H9 (cell line): ENCODE measurements around the gene GNAI1. TPM values are rescaled to one million over a fixed set of nuclear protein-coding genes. Genes with fewer than 3 reads are reported as not detected.

Experiments
- DNase-seq: peaks from one replicate; pipeline ENCODE4 v3.0.0-alpha.2; 2017
- H2AFZ ChIP-seq: one replicate; pipeline ENCODE4 v1.6.1; 2013; ENCODE audit warnings: mild to moderate bottlenecking, low read length, control low read depth, moderate library complexity
- H2AK5ac ChIP-seq: 2 replicates; pipeline ENCODE4 v1.6.1; 2013; ENCODE audit warnings: low read length, control low read depth, mixed read lengths; ENCODE audit not compliant: insufficient read length
- H2BK120ac ChIP-seq: one replicate; pipeline ENCODE4 v1.6.1; 2013; ENCODE audit warnings: low read depth, mild to moderate bottlenecking, low read length, control low read depth, inconsistent platforms; ENCODE audit not compliant: poor library complexity, severe bottlenecking
- H2BK12ac ChIP-seq: 2 replicates; pipeline ENCODE4 v1.6.1; 2013; ENCODE audit warnings: low read length, control low read depth, mixed read lengths, low read depth; ENCODE audit not compliant: insufficient read length
- H2BK15ac ChIP-seq: 2 replicates; pipeline ENCODE4 v1.6.1; 2013; ENCODE audit warnings: low read depth, low read length, control low read depth
- H2BK20ac ChIP-seq: one replicate; pipeline ENCODE4 v1.6.1; 2013; ENCODE audit warnings: low read depth, mild to moderate bottlenecking, low read length, control low read depth, inconsistent platforms; ENCODE audit not compliant: poor library complexity, severe bottlenecking
- H2BK5ac ChIP-seq: 2 replicates; pipeline ENCODE4 v1.6.1; 2013; ENCODE audit warnings: low read length, control low read depth, mixed read lengths; ENCODE audit not compliant: insufficient read length
- H3K14ac ChIP-seq: 2 replicates; pipeline ENCODE4 v1.6.1; 2013; ENCODE audit warnings: low read length, control low read depth; ENCODE audit not compliant: insufficient read depth
- H3K18ac ChIP-seq: 2 replicates; pipeline ENCODE4 v1.6.1; 2013; ENCODE audit warnings: low read depth, mild to moderate bottlenecking, mixed read lengths, low read length, control low read depth; ENCODE audit not compliant: insufficient read length
- H3K23ac ChIP-seq: 2 replicates; pipeline ENCODE4 v1.6.1; 2013; ENCODE audit warnings: low read length, control low read depth, mixed read lengths, low read depth; ENCODE audit not compliant: insufficient read length
- H3K23me2 ChIP-seq: 2 replicates; pipeline ENCODE4 v1.6.1; 2013; ENCODE audit warnings: low read depth, mild to moderate bottlenecking, mixed read lengths, low read length, control low read depth; ENCODE audit not compliant: insufficient read length, poor library complexity, severe bottlenecking
- H3K27ac ChIP-seq: 2 replicates; pipeline ENCODE4 v1.5.1; 2013; ENCODE audit warnings: low read length, control low read depth, mixed read lengths, low read depth; ENCODE audit not compliant: insufficient read length
- H3K27me3 ChIP-seq: 2 replicates; pipeline ENCODE4 v1.6.1; 2013; ENCODE audit warnings: low read length, control low read depth, inconsistent platforms; ENCODE audit not compliant: insufficient read depth
- H3K4ac ChIP-seq: 2 replicates; pipeline ENCODE4 v1.6.1; 2013; ENCODE audit warnings: low read depth, mild to moderate bottlenecking, control low read depth, inconsistent platforms, low read length, moderate library complexity
- H3K4me1 ChIP-seq: 2 replicates; pipeline ENCODE4 v1.6.1; 2013; ENCODE audit warnings: low read length, control low read depth, inconsistent platforms; ENCODE audit not compliant: insufficient read depth
- H3K4me2 ChIP-seq: 2 replicates; pipeline ENCODE4 v1.6.1; 2013; ENCODE audit warnings: low read length, control low read depth, mixed read lengths; ENCODE audit not compliant: insufficient read length, insufficient read depth
- H3K56ac ChIP-seq: 2 replicates; pipeline ENCODE4 v1.6.1; 2013; ENCODE audit warnings: low read depth, mild to moderate bottlenecking, mixed read lengths, low read length, control low read depth; ENCODE audit not compliant: insufficient read length
- H3K79me1 ChIP-seq: 2 replicates; pipeline ENCODE4 v1.6.1; 2013; ENCODE audit warnings: low read depth, mild to moderate bottlenecking, moderate library complexity, low read length, control low read depth, inconsistent platforms; ENCODE audit not compliant: insufficient read depth, poor library complexity, severe bottlenecking
- H3K79me2 ChIP-seq: 2 replicates; pipeline ENCODE4 v1.6.1; 2013; ENCODE audit warnings: low read length, control low read depth, inconsistent platforms; ENCODE audit not compliant: insufficient read depth
- H3K9ac ChIP-seq: 2 replicates; pipeline ENCODE4 v1.6.1; 2013; ENCODE audit warnings: low read length, control low read depth, mixed read lengths; ENCODE audit not compliant: insufficient read length; ENCODE audit errors: extremely low read depth
- H3K9me3 ChIP-seq: one replicate; pipeline ENCODE4 v1.6.1; 2013; ENCODE audit warnings: low read depth, low read length, inconsistent platforms; ENCODE audit not compliant: control insufficient read depth
- H3T11ph ChIP-seq: one replicate; pipeline ENCODE4 v1.6.1; 2013; ENCODE audit warnings: mild to moderate bottlenecking, low read length, control low read depth, inconsistent platforms
- H4K20me1 ChIP-seq: one replicate; pipeline ENCODE4 v1.6.1; 2013; ENCODE audit not compliant: control insufficient read depth, insufficient read length, insufficient read depth
- H4K5ac ChIP-seq: 2 replicates; pipeline ENCODE4 v1.6.1; 2013; ENCODE audit warnings: low read depth, mild to moderate bottlenecking, mixed read lengths, low read length, control low read depth; ENCODE audit not compliant: insufficient read length
- H4K8ac ChIP-seq: replicated peaks from 2 replicates; pipeline ENCODE4 v1.6.1; 2013; ENCODE audit warnings: low read length, control low read depth, mixed read lengths, low read depth; ENCODE audit not compliant: insufficient read length
- H4K91ac ChIP-seq: 2 replicates; pipeline ENCODE4 v1.6.1; 2013; ENCODE audit warnings: low read depth, mild to moderate bottlenecking, moderate library complexity, mixed read lengths, low read length, control low read depth; ENCODE audit not compliant: insufficient read length
- H3K27ac Mint-ChIP-seq, 3 experiments: 2 replicates in 2 of 3; 3 replicates in 1 of 3; pipeline ENCODE4 v1.8.0; 2020 to 2021; ENCODE audit warnings: mixed read lengths in 3 of 3, mild to moderate bottlenecking in 1 of 3, moderate library complexity in 1 of 3
- H3K27me3 Mint-ChIP-seq: 2 replicates; pipeline ENCODE4 v1.8.0; 2021; ENCODE audit warnings: low read depth, mild to moderate bottlenecking, moderate library complexity, mixed read lengths
- H3K36me3 Mint-ChIP-seq, 3 experiments: 2 replicates in 2 of 3; 3 replicates in 1 of 3; pipeline ENCODE4 v1.8.0; 2020 to 2021; ENCODE audit warnings: low read depth in 3 of 3, mixed read lengths in 3 of 3; ENCODE audit not compliant: insufficient read depth in 1 of 3
- H3K4me1 Mint-ChIP-seq, 2 experiments: 2 replicates each; pipeline ENCODE4 v1.8.0; 2020; ENCODE audit warnings: mixed read lengths in 2 of 2
- H3K4me3 Mint-ChIP-seq, 2 experiments: 2 replicates in 1 of 2; 3 replicates in 1 of 2; pipeline ENCODE4 v1.8.0; 2020 to 2021; ENCODE audit warnings: mild to moderate bottlenecking in 2 of 2, mixed read lengths in 2 of 2, moderate library complexity in 1 of 2
- H3K9me3 Mint-ChIP-seq, 2 experiments: 2 replicates in 1 of 2; 3 replicates in 1 of 2; pipeline ENCODE4 v1.8.0; 2020; ENCODE audit warnings: mild to moderate bottlenecking in 2 of 2, mixed read lengths in 2 of 2, moderate library complexity in 1 of 2
- CTCF ChIP-seq: fragments of 200-600 bp; sonication (generic); conservative IDR thresholded peaks from 3 replicates; pipeline ENCODE4 v1.8.0; 2021; ENCODE audit warnings: antibody characterized with exemption, mild to moderate bottlenecking
- WGBS: extraction: QIAGEN DNeasy Blood & Tissue Kit; methylation state at CpG from one replicate; pipeline ENCODE4 v1.1.7; 2013; ENCODE audit warnings: missing lambda C conversion rate, low lambda C conversion rate, mixed read lengths; ENCODE audit not compliant: insufficient read length; ENCODE audit errors: extremely low coverage; 5-methylcytosine and 5-hydroxymethylcytosine counted together
- total RNA-seq: library from RNA; stranded (reverse); gene quantifications from 2 replicates; pipeline ENCODE4 v1.2.1, GENCODE V29; 2021

The GNAI1 gene
- total RNA-seq, 1 experiment from 2014 or later, result 14.1 TPM

- no peak overlapping the region for H3K4ac ChIP-seq
- H2BK12ac ChIP-seq, result no peak overlapping the region
- no peaks in the 10 kb centered on the region for H3K9me3 ChIP-seq
- H3K4me3 Mint-ChIP-seq, result no peak overlapping the region
- no peak for TF ChIP-seq CTCF
- H3K27me3 Mint-ChIP-seq, result no peaks in the 10 kb centered on the region
- H2BK5ac ChIP-seq, result no peak overlapping the region
- peaks cover 7 to 8% of the 10 kb centered on the region in 2 experiments for H3K4me1 Mint-ChIP-seq
- H3K79me2 ChIP-seq, result no peaks in the 10 kb centered on the region
- H3K4me2 ChIP-seq, result no peak overlapping the region
- H3K27me3 ChIP-seq, result no peaks in the 10 kb centered on the region
- H3T11ph ChIP-seq, result no peak overlapping the region
- no peak overlapping the region for H3K23ac ChIP-seq
- H3K9ac ChIP-seq, result no peak overlapping the region
- no peak overlapping the region for H4K5ac ChIP-seq
- no peaks in the 10 kb centered on the region for H3K9me3 Mint-ChIP-seq
- no peak overlapping the region for H2AFZ ChIP-seq
- DNase-seq, result no peak
- no peaks in the 10 kb centered on the region for H3K79me1 ChIP-seq
- H4K20me1 ChIP-seq, result no peaks in the 10 kb centered on the region
- H2AK5ac ChIP-seq, result no peak overlapping the region
- H3K4me1 ChIP-seq, result no peaks in the 10 kb centered on the region; the same call in 1 of the 2 replicates
- no peak overlapping the region for H2BK20ac ChIP-seq
- WGBS, result no CpG with 5 or more reads among the region's 4 CpGs
- no peak overlapping the region for H3K14ac ChIP-seq
- peak overlapping the region in 1 of 3 experiments; percentile 37; a peak in 2 of 7 replicates for H3K27ac Mint-ChIP-seq
- H3K36me3 Mint-ChIP-seq, result no peaks in the 10 kb centered on the region
- no peak overlapping the region for H3K27ac ChIP-seq
- no peak overlapping the region for H4K8ac ChIP-seq
- no peak overlapping the region for H2BK120ac ChIP-seq
- H3K23me2 ChIP-seq, result no peaks in the 10 kb centered on the region
- no peak overlapping the region for H4K91ac ChIP-seq
- H3K18ac ChIP-seq, result no peak overlapping the region
- no peak overlapping the region for H3K56ac ChIP-seq
- no peak overlapping the region for H2BK15ac ChIP-seq
Observed at GRCh38 chr7:80232979-80233724, 98.5 kb downstream of the GNAI1 start.
